Measurements from ENCODE around the gene TGM3.

DNA sequence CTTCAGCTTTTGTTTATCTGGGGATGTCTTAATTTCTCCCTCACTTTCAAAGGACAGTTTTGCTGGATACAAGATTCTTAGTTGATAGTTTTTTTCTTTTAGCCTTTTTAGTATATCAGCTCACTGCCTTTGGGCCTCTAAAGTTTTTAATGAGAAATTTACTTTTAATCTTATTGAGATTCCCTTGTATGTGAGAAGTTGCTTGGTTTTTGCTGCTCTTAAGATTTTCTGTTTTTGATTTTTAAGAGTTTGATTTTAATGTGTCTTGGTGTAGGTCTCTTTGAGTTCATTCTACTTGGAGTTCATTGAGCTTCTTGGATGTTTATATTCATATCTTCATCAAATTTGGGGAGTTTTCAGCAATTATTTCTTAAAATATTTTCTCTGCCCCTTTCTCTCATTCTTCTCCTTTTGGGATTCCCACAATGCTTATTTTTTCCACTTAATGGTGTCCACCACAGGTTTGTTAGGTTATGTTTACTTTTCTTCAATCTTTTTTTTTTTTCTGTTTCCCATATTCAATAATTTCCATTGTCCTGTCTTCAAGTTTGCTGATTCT, 65.3 kb downstream of the TGM3 start:
- TF ChIP-seq, protein P1, sequence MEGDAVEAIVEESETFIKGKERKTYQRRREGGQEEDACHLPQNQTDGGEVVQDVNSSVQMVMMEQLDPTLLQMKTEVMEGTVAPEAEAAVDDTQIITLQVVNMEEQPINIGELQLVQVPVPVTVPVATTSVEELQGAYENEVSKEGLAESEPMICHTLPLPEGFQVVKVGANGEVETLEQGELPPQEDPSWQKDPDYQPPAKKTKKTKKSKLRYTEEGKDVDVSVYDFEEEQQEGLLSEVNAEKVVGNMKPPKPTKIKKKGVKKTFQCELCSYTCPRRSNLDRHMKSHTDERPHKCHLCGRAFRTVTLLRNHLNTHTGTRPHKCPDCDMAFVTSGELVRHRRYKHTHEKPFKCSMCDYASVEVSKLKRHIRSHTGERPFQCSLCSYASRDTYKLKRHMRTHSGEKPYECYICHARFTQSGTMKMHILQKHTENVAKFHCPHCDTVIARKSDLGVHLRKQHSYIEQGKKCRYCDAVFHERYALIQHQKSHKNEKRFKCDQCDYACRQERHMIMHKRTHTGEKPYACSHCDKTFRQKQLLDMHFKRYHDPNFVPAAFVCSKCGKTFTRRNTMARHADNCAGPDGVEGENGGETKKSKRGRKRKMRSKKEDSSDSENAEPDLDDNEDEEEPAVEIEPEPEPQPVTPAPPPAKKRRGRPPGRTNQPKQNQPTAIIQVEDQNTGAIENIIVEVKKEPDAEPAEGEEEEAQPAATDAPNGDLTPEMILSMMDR (optimal IDR thresholded peaks at IDR 0.05 in 1 of 3, IDR thresholded peaks at IDR 0.05 in 1 of 3, conservative IDR thresholded peaks at IDR 0.05 in 1 of 3; ENCODE audit: extremely low read depth in 1 of 3, insufficient read depth in 2 of 3, low read length in 3 of 3): no peak
- no peak for TF ChIP-seq EZH2 (IDR thresholded peaks at IDR 0.05; ENCODE audit: low read length)
